DMS53 treated with DMSO at 0.1 percent for 48 hours (cell line): ENCODE data around the gene BCLAF3.

Source experiments
- DNase-seq: peaks from one replicate; lab custom pipeline; 2025; ENCODE audit not compliant: unreplicated experiment; lab: John Stamatoyannopoulos, UW

BCLAF3 gene

DNA sequence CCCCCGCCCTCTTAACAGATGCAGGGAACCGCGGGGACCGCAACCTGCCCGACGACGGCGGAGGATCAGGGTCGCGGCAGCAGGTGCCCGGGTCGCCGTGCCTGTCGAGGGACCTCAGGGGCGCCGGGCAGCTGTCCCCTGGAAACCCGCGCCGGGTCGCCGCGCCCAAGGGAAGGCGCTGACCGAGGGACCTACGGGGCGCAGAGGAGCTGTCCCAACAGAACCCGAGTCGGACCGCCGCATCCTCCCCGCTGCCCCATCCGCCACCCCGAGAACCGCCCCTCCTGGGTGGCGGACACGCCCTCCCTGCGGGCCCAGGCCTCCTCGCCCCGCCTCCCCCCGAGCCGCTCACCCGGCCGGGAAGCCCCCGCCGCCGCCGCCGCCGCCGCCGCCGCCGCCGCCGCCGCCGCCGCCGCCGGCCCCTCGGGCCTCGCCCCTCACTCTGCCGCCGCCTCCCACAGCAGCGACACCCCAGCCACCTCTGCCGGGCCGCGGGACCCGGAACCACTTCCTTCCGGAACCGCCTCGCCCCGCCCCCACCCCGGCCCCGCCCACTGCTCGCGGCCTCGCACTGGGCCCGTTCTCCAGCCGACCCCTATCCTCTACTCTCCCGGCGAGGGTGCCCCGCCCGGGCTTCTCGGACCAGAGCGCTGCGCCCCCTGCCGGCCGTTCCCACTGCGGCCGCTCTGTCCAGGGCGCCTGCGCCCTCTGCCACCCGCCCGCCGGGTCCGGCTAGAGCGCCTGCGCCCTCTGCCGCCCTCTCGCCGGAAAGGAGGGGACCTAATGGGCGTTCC, at the start of gene BCLAF3:
Gene BCLAF3, minus strand, starts transcription at position 506 of the 794 bp plus-strand sequence. CDS start 20,797 bp downstream, outside the sequence.
- DNase-seq, result peak; percentile 76

DNA sequence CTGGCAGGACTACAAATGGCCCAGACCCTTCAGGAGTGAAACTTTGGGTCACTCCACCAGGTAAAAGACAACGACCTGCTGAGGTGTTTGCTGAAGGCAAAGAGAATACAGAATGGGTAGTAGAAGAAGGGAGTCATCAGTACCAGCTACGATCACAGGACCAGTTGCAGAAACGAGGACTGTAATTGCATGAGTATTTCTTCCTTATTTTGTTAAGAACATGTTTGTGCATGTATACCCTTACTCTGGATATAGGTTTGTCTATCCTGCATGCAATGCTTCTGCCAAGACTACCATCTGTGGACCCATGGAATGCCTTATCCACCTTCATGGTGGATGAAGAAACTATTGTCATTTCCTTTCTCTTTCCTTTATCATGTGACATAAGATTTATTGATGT, 48.1 kb upstream of the BCLAF3 start:
- DNase-seq, result no peak

- no peak for DNase-seq
Measured at GRCh38 chrX:20037186-20037585, 46.3 kb upstream of the BCLAF3 start.

DNA sequence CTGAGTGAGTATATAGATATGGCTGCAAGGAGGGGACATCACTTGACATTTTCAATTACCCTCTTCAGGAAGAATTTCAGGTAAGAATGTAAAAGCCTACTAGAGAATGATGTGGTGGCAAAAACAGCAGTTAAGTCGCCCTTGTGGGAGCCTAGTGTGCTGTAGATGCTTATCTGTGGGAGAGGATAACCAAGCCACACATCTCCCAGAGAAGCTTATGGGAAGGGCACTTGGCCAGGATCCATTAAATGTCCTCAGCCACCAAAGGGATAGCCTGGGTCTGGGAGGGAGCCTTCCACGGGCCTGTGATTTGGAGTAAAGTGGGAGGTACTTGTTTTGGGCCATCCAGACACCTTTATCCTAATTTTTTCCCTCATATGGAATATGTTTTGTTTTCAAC, 41.3 kb upstream of the BCLAF3 start:
- no peak for DNase-seq

GRCh38 chrX:20029728-20030127, 38.9 kb upstream of the BCLAF3 start:
- DNase-seq, result peak; percentile 88

GRCh38 chrX:20028588-20028987, 37.7 kb upstream of the BCLAF3 start:
- DNase-seq, result no peak

DNA sequence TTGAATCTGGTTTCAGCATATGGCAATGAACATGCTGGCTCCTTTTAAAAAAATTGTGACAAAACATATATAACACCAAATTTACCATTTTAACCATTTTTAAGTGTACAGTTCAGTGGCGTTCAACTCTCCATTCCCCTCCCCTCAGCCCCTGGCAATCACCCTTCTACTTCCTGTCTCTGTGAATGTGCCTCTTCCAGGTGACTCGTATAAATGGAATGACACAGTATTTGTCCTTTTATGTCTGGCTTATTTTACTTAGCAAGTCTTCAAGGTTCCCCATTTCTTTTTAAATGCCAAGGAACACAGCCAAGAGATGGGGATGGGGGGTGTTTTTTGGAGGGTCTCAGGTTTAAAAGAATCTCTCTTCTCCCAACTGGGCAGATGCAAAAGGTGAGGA, 35.4 kb upstream of the BCLAF3 start:
- DNase-seq, result no peak

DNA sequence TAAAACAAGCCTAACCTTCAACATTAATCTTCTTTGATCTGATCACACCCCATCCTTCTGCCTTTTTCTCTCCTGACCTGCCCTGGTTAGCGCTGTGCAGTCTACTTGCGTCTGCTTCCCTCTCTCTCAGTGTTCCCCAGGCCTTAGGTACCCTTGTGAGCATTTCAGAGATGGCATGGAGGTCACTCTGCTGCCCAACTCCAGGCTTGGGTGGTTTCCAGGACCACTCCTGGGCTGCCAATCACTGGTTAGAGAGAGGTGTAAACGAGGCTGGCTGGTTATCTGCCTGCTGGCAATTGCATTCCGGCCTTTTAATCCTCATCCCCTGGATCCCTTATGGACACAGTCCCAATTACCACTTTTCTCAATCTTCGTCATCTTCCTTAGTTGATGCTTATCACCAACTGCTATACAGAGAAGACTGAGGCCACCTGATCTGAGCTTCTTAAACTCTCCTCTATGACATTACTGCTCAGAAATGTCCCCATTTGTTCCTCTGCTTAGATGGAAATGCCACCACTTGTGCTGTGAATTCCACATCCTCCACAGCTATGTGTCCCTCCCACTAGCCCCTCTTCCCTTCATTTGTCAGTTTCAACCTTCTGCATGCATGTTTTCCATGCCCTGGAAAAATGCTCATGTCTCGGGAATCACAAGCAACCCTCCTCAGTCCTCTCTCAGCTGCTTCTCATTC, 29.0 kb upstream of the BCLAF3 start:
- no peak for DNase-seq

DNA sequence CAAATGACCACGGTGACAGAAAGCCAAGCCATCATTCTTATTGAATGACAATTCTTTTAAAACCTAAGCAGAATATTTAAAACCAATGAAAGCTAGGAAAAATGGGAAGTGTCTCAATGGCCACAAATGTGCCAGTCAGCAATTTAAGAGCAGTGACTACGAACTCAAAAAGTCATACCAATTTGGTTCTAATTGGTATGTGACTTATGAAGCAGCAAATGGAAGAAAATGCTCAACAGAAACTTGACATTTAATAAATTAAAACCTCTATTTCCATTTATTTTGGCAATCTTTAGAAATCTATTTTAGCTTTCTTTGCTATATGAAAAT, 25.7 kb upstream of the BCLAF3 start:
- no peak for DNase-seq

DNA sequence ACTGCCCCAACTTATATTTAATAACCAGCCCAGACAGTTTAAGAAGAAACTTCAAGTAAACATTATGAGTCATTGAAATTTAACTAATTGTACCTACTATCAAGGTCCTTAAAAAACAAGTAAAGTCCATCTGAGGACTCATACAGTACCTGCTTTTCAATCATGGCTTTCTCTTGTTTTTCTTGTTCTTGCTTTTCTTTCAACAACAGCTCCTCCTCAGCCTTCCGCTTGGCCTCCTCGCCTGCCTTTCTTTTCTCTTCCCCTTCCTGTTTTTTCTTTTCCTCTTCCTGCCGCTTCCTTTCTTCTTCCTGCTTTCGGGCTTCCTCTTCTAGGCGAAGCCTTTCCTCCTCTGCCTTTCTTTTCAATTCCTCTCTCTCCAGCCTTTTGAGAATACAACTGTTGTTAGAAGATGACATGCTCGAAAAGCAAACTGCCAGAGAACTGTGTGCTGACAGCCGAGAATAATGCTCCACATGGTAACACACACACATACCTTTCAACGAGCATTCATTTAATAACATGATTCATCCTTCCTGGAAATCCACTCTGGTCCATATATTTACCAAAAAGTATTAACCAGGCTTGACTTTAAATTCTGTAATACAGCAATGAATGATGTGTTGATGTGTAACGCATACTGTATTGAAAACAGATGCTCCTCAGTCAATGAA, 25.2 kb upstream of the BCLAF3 start:
- DNase-seq, result no peak

DNA sequence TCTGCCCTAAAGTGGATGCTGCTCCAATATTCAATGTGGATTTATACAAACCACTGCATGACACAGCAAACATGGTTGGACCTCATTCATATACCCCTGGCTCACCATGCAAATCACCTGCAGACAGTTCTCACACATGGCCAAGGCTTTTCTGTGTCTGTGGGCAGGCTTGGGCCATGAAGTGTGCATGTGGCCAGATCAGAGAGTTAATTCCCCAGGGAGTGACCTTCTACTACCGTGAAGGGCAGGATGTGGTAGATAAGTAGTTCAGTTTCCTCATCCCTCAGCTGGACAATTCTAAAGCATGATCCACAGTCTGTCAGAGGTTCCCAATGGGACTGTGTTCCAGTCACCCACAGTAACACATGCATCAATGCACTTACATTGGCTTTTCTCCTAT, 24.6 kb upstream of the BCLAF3 start:
- no peak for DNase-seq

GRCh38 chrX:20011608-20012007, 20.7 kb upstream of the BCLAF3 start:
- DNase-seq, result no peak

- DNase-seq, result peak; percentile 35
Measured at GRCh38 chrX:20007962-20008622, 17.2 kb upstream of the BCLAF3 start.

DNA sequence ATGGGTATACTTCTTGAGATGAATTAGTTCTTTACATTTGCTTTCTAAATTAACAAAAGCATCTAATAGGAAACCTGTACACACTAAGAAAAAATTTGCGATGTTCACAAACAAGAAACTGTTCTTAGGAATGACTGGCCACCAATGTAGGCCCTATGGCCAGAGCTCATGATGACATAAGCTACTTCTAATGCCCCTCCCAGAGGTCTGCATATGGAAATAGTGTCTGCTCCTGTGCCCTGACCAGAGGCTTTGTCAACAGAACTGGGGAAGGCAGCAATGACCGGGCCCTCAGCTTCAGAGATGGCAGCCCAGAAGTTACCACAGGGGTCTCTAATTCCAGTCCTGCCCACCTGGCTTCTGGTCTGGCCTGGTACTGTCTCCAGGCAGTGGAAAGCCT, 15.0 kb upstream of the BCLAF3 start:
- DNase-seq, result no peak

- no peak for DNase-seq
Measured at GRCh38 chrX:20001588-20001987, 10.7 kb upstream of the BCLAF3 start.

- no peak for DNase-seq
Measured at GRCh38 chrX:19991350-19991718, 473 bp upstream of the BCLAF3 start.

- DNase-seq, result no peak
Measured at GRCh38 chrX:19990151-19990555, 708 bp downstream of the BCLAF3 start.

GRCh38 chrX:19987856-19988255, 3.0 kb downstream of the BCLAF3 start:
- no peak for DNase-seq

DNA sequence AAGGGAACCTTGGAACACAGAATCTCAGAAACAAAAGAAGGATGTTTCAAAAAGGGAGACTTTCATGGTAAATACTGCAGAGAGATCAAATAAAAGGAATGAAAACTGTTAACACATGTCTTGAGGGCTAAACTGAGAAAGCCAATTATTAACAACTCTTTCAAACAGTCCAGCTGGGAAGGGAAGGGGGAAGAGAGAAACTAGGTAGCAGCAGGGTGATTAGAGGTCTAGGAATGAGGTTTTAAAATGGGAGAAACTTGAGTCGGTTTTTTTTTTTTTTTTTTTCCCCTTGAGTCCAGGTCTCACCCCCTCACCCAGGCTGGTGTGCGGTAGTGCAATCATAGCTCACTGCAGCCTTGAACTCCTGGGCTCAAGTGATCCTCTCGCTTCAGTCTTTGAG, 4.3 kb downstream of the BCLAF3 start:
- no peak for DNase-seq

DNA sequence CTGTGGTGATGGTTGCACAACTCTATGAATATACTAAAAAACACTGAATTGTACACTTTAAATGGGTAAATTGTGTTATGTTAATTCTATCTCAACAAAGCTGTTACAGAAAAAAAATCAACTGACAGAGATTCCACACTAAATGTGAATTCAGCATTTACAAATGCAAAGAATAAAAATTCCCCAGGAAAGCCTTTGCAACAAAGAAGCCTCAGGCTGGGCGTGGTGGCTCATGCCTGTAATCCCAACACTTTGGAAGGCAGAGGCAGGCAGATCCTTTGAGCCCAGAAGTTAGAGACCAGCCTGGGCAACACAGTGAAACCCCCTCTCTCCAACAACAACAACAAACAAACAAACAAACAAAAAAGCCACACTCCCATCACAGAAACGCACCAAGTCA, 8.9 kb downstream of the BCLAF3 start:
- no peak for DNase-seq

DNA sequence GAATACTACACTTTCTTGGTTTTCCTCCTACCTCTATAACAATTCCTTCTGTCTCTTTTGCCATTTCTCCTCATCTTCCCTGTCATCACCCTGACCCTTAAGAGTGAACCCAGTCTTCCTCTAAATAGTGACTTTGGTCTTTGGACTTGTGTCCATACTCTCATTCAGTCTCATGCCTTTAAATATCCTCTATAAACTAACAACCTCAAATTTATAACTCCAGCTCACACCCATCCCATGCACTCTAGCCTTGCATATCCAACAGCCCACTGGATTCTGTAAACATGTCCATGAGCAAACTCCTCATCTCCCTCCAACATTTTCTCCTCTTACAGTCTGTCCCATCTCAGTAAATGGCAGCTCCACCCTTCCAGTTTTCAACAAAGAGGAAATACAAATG, 15.0 kb downstream of the BCLAF3 start:
- no peak for DNase-seq

- no peak for DNase-seq
Measured at GRCh38 chrX:19972984-19973383, 17.9 kb downstream of the BCLAF3 start.
